Endodermal cell (in vitro differentiated cells): ENCODE data around the gene ATXN7. TPM values are rescaled to one million over a fixed set of nuclear protein-coding genes. Genes with fewer than 3 reads are reported as not detected.

ENCODE experiments used
- DNase-seq: peaks from one replicate; pipeline ENCODE4 v3.0.0-alpha.2; 2017
- H3K27ac ChIP-seq: 2 replicates; pipeline ENCODE4 v1.5.1; 2013; ENCODE audit warnings: mild to moderate bottlenecking, low read depth, low read length, moderate library complexity
- H3K27me3 ChIP-seq: 2 replicates; pipeline ENCODE4 v1.6.1; 2013; ENCODE audit warnings: mild to moderate bottlenecking, low read length, moderate library complexity; ENCODE audit not compliant: insufficient read depth, control insufficient read depth, poor library complexity, severe bottlenecking
- H3K36me3 ChIP-seq: 2 replicates; pipeline ENCODE4 v1.7.0; 2013; ENCODE audit warnings: mild to moderate bottlenecking, low read length, moderate library complexity; ENCODE audit not compliant: control insufficient read depth, insufficient read depth
- H3K4me1 ChIP-seq: one replicate; pipeline ENCODE4 v1.7.0; 2013; ENCODE audit warnings: low read length; ENCODE audit not compliant: control insufficient read depth, insufficient read depth
- H3K4me3 ChIP-seq: 2 replicates; pipeline ENCODE4 v1.5.1; 2013; ENCODE audit warnings: mild to moderate bottlenecking, low read length, moderate library complexity
- H3K9ac ChIP-seq: 2 replicates; pipeline ENCODE4 v1.6.1; 2013; ENCODE audit warnings: mild to moderate bottlenecking, low read length, moderate library complexity; ENCODE audit not compliant: poor library complexity, severe bottlenecking; ENCODE audit errors: extremely low read depth
- H3K9me3 ChIP-seq: 2 replicates; pipeline ENCODE4 v1.6.1; 2013; ENCODE audit warnings: mild to moderate bottlenecking, low read length, moderate library complexity; ENCODE audit not compliant: control insufficient read depth
- H3K27ac Mint-ChIP-seq: 2 replicates; pipeline ENCODE4 v1.8.0; 2020; ENCODE audit warnings: mixed read lengths
- H3K27me3 Mint-ChIP-seq: 2 replicates; pipeline ENCODE4 v1.8.0; 2021; ENCODE audit warnings: mild to moderate bottlenecking, mixed read lengths; ENCODE audit not compliant: insufficient read depth
- H3K36me3 Mint-ChIP-seq: 2 replicates; pipeline ENCODE4 v1.8.0; 2020; ENCODE audit warnings: low read depth, mixed read lengths
- H3K4me1 Mint-ChIP-seq: 2 replicates; pipeline ENCODE4 v1.8.0; 2020; ENCODE audit warnings: mixed read lengths
- H3K4me3 Mint-ChIP-seq: 2 replicates; pipeline ENCODE4 v1.8.0; 2020; ENCODE audit warnings: mild to moderate bottlenecking, moderate library complexity, mixed read lengths
- H3K9me3 Mint-ChIP-seq: 2 replicates; pipeline ENCODE4 v1.8.0; 2020; ENCODE audit warnings: mild to moderate bottlenecking, mixed read lengths
- CTCF ChIP-seq: fragments of 200-600 bp; sonication (generic); conservative IDR thresholded peaks from 2 replicates; pipeline ENCODE4 v1.5.0; 2021; ENCODE audit warnings: antibody characterized with exemption, mild to moderate bottlenecking
- WGBS, 2 experiments: methylation state at CpG; one replicate each; pipeline versions ENCODE4 v1.1.5 to v1.1.7; 2013; ENCODE audit warnings: missing lambda C conversion rate in 2 of 2, mixed read lengths in 1 of 2; ENCODE audit not compliant: insufficient coverage in 1 of 2, insufficient read length in 1 of 2; 5-methylcytosine and 5-hydroxymethylcytosine counted together
- total RNA-seq, 2 donors: library from RNA; stranded (reverse); fragmentation: NEBNext Ultra II Directional in 1 of 2; extraction: Animal tissue kit (Norgen Biotek cat#: 25700) in 1 of 2; gene quantifications; 2 replicates in 1 of 2; 3 replicates in 1 of 2; pipeline ENCODE4 v1.2.1, GENCODE V29; 2021

ATXN7 gene
- total RNA-seq, 2 donors from 2014 or later, result 28.1 to 28.8 TPM

- no peaks in the 10 kb centered on the region for H3K27me3 Mint-ChIP-seq
- H3K27ac ChIP-seq, result no peak overlapping the region
- H3K27me3 ChIP-seq, result no peaks in the 10 kb centered on the region
These were observed 619 bp downstream of the ATXN7 start for GRCh38 chr3:63864008-63864964.

GRCh38 chr3:63864965-63865327, 1.3 kb downstream of the ATXN7 start:
- Mint-ChIP-seq H3K27ac (peak overlapping the region; percentile 82), H3K4me3 (peak overlapping the region; percentile 92), H3K36me3 (peaks cover 23% of the 10 kb centered on the region), H3K9me3 (no peaks in the 10 kb centered on the region), H3K27me3 (no peaks in the 10 kb centered on the region), H3K4me1 (peaks cover 34% of the 10 kb centered on the region)
- WGBS, 2 experiments, result 31 to 57% methylated on average over 1 to 3 of the region's 3 CpGs
- no peak for DNase-seq
- Histone ChIP-seq H3K27me3 (no peaks in the 10 kb centered on the region), H3K36me3 (peaks cover 17% of the 10 kb centered on the region), H3K9me3 (no peaks in the 10 kb centered on the region), H3K4me1 (peaks cover 4% of the 10 kb centered on the region), H3K27ac (no peak overlapping the region), H3K4me3 (peak overlapping the region; percentile 90), H3K9ac (peak overlapping the region; percentile 81)
- no peak for TF ChIP-seq CTCF

More at GRCh38 chr3:63864008-63864964, 619 bp downstream of the ATXN7 start:
- peaks cover 19% of the 10 kb centered on the region for H3K36me3 ChIP-seq
- peak overlapping the region; percentile 81 for H3K9ac ChIP-seq
- H3K36me3 Mint-ChIP-seq, result peaks cover 23% of the 10 kb centered on the region
- 1 to 14% methylated on average over 8 to 93 of the region's 93 CpGs for WGBS, 2 experiments
- TF ChIP-seq CTCF, result no peak
- peak overlapping the region; percentile 82 for H3K27ac Mint-ChIP-seq
- H3K9me3 Mint-ChIP-seq, result no peaks in the 10 kb centered on the region
- peaks cover 4% of the 10 kb centered on the region for H3K4me1 ChIP-seq
- DNase-seq, result peak; percentile 66
- peak overlapping the region; percentile 92 for H3K4me3 Mint-ChIP-seq
- peaks cover 38% of the 10 kb centered on the region for H3K4me1 Mint-ChIP-seq
- H3K4me3 ChIP-seq, result peak overlapping the region; percentile 90
- no peaks in the 10 kb centered on the region for H3K9me3 ChIP-seq

- H3K36me3 Mint-ChIP-seq, result peaks cover 23% of the 10 kb centered on the region
- Histone ChIP-seq H3K36me3 (peaks cover 14% of the 10 kb centered on the region), H3K4me1 (peaks cover 8% of the 10 kb centered on the region), H3K27ac (no peak overlapping the region), H3K4me3 (no peak overlapping the region), H3K9ac (no peak overlapping the region), H3K27me3 (no peaks in the 10 kb centered on the region), H3K9me3 (no peaks in the 10 kb centered on the region)
- peaks cover 30% of the 10 kb centered on the region for H3K4me1 Mint-ChIP-seq
- peak overlapping the region; percentile 16 for H3K27ac Mint-ChIP-seq
- H3K9me3 Mint-ChIP-seq, result no peaks in the 10 kb centered on the region
- no peak overlapping the region for H3K4me3 Mint-ChIP-seq
- H3K27me3 Mint-ChIP-seq, result no peaks in the 10 kb centered on the region
- DNase-seq, result no peak
- TF ChIP-seq CTCF, result no peak
- WGBS, 2 experiments, result 93 to 100% methylated on average over 1 of the region's 1 CpG
These were observed 3.6 kb downstream of the ATXN7 start for GRCh38 chr3:63867225-63867624.
